Femur (tissue), 1 donor: Measurements from ENCODE around the gene SEZ6L.

ENCODE experiments used
- DNase-seq: peaks from one replicate; pipeline ENCODE4 v3.0.0-alpha.2; 2017

SEZ6L gene

GRCh38 chr22:26169315-26170111 is at the start of gene SEZ6L:
Gene SEZ6L (plus strand): TSS chr22:26169462. CDS start chr22:26169670, 208 bp downstream.
- peak; percentile 43 for DNase-seq

- no peak for DNase-seq
Measured at GRCh38 chr22:26122920-26123468, 46.3 kb upstream of the SEZ6L start.

- no peak for DNase-seq
Measured at GRCh38 chr22:26124991-26125725, 44.1 kb upstream of the SEZ6L start.

- DNase-seq = no peak
Measured at GRCh38 chr22:26127126-26127525, 42.1 kb upstream of the SEZ6L start.

GRCh38 chr22:26127556-26127955 is 41.7 kb upstream of the SEZ6L start:
- DNase-seq = no peak

- no peak for DNase-seq
Measured at GRCh38 chr22:26131589-26132154, 37.6 kb upstream of the SEZ6L start.

- DNase-seq = no peak
Measured at GRCh38 chr22:26134654-26135330, 34.5 kb upstream of the SEZ6L start.

- DNase-seq = no peak
Measured at GRCh38 chr22:26135806-26136205, 33.5 kb upstream of the SEZ6L start.

GRCh38 chr22:26139310-26139709 is 30.0 kb upstream of the SEZ6L start:
- DNase-seq = no peak

GRCh38 chr22:26141831-26142230 is 27.4 kb upstream of the SEZ6L start:
- DNase-seq = no peak

- DNase-seq = no peak
Measured at GRCh38 chr22:26143806-26144325, 25.4 kb upstream of the SEZ6L start.

- no peak for DNase-seq
Measured at GRCh38 chr22:26159886-26160285, 9.4 kb upstream of the SEZ6L start.

GRCh38 chr22:26161746-26162145 is 7.5 kb upstream of the SEZ6L start:
- DNase-seq = no peak

- no peak for DNase-seq
Measured at GRCh38 chr22:26162926-26163325, 6.3 kb upstream of the SEZ6L start.

GRCh38 chr22:26164174-26164573 is 5.1 kb upstream of the SEZ6L start:
- no peak for DNase-seq

- no peak for DNase-seq
Measured at GRCh38 chr22:26168330-26168851, 871 bp upstream of the SEZ6L start.

GRCh38 chr22:26168939-26169314 is 335 bp upstream of the SEZ6L start:
- DNase-seq = peak; percentile 41

- DNase-seq = no peak
Measured at GRCh38 chr22:26170112-26170492, 840 bp downstream of the SEZ6L start.

- DNase-seq = peak; percentile 48
Measured at GRCh38 chr22:26170795-26171580, 1.7 kb downstream of the SEZ6L start.

GRCh38 chr22:26172389-26172990 is 3.2 kb downstream of the SEZ6L start:
- peak; percentile 21 for DNase-seq

GRCh38 chr22:26174280-26174679 is 5.0 kb downstream of the SEZ6L start:
- DNase-seq = no peak
